Bronchial epithelial cell (primary cell): ENCODE measurements around the gene HSD17B10. TPM values are rescaled to one million over a fixed set of nuclear protein-coding genes. Genes with fewer than 3 reads are reported as not detected.
A peak's percentile ranks its signal among the peaks of the same experiment; 100 is the strongest.

ENCODE experiments used
- DNase-seq: peaks from one replicate; pipeline ENCODE4 v3.0.0-alpha.2; 2010; ENCODE audit warnings: low read depth
- FAIRE-seq: peaks from 2 replicates; lab custom pipeline; 2011; peaks lifted over from hg19 to GRCh38; lab: Jason Lieb, UNC
- H3K27me3 ChIP-seq: 2 replicates; pipeline ENCODE4 v1.5.1; 2011; ENCODE audit warnings: low read length; ENCODE audit not compliant: control insufficient read depth, insufficient read depth
- H3K36me3 ChIP-seq: 2 replicates; pipeline ENCODE4 v1.5.1; 2011; ENCODE audit warnings: low read length; ENCODE audit not compliant: control insufficient read depth, insufficient read depth
- H3K4me3 ChIP-seq: 2 replicates; pipeline ENCODE4 v1.5.1; 2011; ENCODE audit warnings: mild to moderate bottlenecking, low read depth, low read length, control low read depth
- CTCF ChIP-seq: IDR thresholded peaks from 2 replicates; pipeline ENCODE4 v1.5.1; 2011; ENCODE audit warnings: mild to moderate bottlenecking, moderate library complexity, low read length, control low read depth, inconsistent platforms; ENCODE audit not compliant: insufficient read depth, severe bottlenecking
- total RNA-seq: library from RNA; depleted of rRNA; stranded (reverse); fragments of >200 nt; gene quantifications from 2 replicates; pipeline ENCODE4 v1.2.1, GENCODE V29; 2014

The HSD17B10 gene
- total RNA-seq, 1 donor from 2014 or later, result 70.0 TPM

GRCh38 chrX:53383376-53384076, 50.6 kb downstream of the HSD17B10 start:
- FAIRE-seq, result no peak

More at GRCh38 chrX:53383376-53384076, 50.6 kb downstream of the HSD17B10 start:
- H3K4me3 ChIP-seq, result no peak overlapping the region
- TF ChIP-seq CTCF, result no peak
- DNase-seq, result peak; percentile 29
- H3K27me3 ChIP-seq, result no peaks in the 10 kb centered on the region
- peaks cover 11% of the 10 kb centered on the region for H3K36me3 ChIP-seq

Other genes with a start within 250 kb of the HSD17B10 start
- 64.5 and 151 TPM in 2 replicates for gene KDM5C, start 209.2 kb downstream of the HSD17B10 start, total RNA-seq
- gene IQSEC2, start 152.8 kb downstream of the HSD17B10 start, total RNA-seq, result 3.4 and 5.9 TPM in 2 replicates
- 9.0 and 15.0 TPM in 2 replicates for gene SMC1A, start 11.7 kb downstream of the HSD17B10 start, total RNA-seq
- gene RIBC1, start 11.5 kb downstream of the HSD17B10 start, total RNA-seq, result 0.26 and 1.0 TPM in 2 replicates